ENCODE results near the gene CCDC17. TPM values are rescaled to one million over a fixed set of nuclear protein-coding genes. Genes with fewer than 3 reads are reported as not detected.
A peak's percentile ranks its signal among the peaks of the same experiment; 100 is the strongest.

CCDC17 gene
- 1.9 and 2.4 TPM in 2 replicates for total RNA-seq (2022)
- percentile 58 among the genes with signal in this experiment for Bru-seq, nascent RNA
- percentile 48 among the genes with signal in this experiment for BruChase-seq, experiment 1, labeled RNA remaining after a 2-hour chase
- BruChase-seq, experiment 2, labeled RNA remaining after a 6-hour chase: percentile 59 among the genes with signal in this experiment
- long read RNA-seq: 0 reads

DNA sequence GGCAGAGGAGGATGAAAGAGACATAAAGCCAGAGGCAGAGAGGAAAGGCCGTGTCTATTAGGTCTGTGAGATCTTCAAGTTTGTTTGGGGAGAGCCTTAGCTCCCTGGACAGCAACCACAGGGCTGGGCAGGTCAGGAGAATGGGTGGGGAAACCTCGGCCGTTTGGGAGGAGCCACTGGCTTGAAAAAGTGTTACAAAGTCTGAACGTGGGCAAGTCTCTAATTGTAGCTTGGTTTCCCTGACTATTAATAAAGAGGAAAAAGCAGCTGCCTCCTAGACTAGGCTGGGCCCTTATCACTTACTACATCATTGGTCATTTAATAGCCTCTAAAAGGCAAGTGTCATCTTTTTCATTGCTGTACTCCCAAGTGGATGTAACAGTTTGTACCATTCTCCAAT is at the start of gene CCDC17:
Gene CCDC17, minus strand, starts transcription at position 83 of the 400 bp plus-strand sequence. CDS start 145 bp downstream, outside the sequence.
- no peaks in the 10 kb centered on the region for H3K27me3 ChIP-seq (replicated peaks; ENCODE audit: control insufficient read depth, insufficient read depth, low read length)
- BruUV-seq (replicated peaks): no TSS peak
- TF ChIP-seq, protein P1, sequence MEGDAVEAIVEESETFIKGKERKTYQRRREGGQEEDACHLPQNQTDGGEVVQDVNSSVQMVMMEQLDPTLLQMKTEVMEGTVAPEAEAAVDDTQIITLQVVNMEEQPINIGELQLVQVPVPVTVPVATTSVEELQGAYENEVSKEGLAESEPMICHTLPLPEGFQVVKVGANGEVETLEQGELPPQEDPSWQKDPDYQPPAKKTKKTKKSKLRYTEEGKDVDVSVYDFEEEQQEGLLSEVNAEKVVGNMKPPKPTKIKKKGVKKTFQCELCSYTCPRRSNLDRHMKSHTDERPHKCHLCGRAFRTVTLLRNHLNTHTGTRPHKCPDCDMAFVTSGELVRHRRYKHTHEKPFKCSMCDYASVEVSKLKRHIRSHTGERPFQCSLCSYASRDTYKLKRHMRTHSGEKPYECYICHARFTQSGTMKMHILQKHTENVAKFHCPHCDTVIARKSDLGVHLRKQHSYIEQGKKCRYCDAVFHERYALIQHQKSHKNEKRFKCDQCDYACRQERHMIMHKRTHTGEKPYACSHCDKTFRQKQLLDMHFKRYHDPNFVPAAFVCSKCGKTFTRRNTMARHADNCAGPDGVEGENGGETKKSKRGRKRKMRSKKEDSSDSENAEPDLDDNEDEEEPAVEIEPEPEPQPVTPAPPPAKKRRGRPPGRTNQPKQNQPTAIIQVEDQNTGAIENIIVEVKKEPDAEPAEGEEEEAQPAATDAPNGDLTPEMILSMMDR (IDR thresholded peaks at IDR 0.05; ENCODE audit: insufficient read depth in 1 of 2, low read depth in 1 of 2, low read length in 1 of 2, severe bottlenecking in 1 of 2, unreplicated experiment in 1 of 2): no peak
- H3K36me3 Mint-ChIP-seq (ENCODE audit: insufficient read depth, unreplicated experiment): peaks cover 76% of the 10 kb centered on the region
- H3K4me1 ChIP-seq: no peaks in the 10 kb centered on the region
- H3K27ac Mint-ChIP-seq (ENCODE audit: unreplicated experiment): peak within 1 kb of the TSS; percentile 57
- H3K9me3 Mint-ChIP-seq (ENCODE audit: unreplicated experiment): no peaks in the 10 kb centered on the region
- no peaks in the 10 kb centered on the region for H3K9me3 ChIP-seq
- intact Hi-C loops (cut with micrococcal nuclease; ENCODE audit: unreplicated experiment): no loop called here
- no peaks in the 10 kb centered on the region for H3K27me3 Mint-ChIP-seq (ENCODE audit: insufficient read depth, unreplicated experiment)
- H3K36me3 ChIP-seq (ENCODE audit: control insufficient read depth, insufficient read depth, low read length): no peaks in the 10 kb centered on the region; the same call in 1 of the 2 replicates
- ChIA-PET POLR2A (no interaction called here), CTCF (no interaction called here)
- no peak within 1 kb of the TSS for H3K4me3 ChIP-seq (ENCODE audit: low read depth, low read length)
- no peaks in the 10 kb centered on the region for H3K4me1 Mint-ChIP-seq (ENCODE audit: low read depth, unreplicated experiment)
- no peak within 1 kb of the TSS for H3K4me3 Mint-ChIP-seq (ENCODE audit: unreplicated experiment)
- DNase-seq: no peak

DNA sequence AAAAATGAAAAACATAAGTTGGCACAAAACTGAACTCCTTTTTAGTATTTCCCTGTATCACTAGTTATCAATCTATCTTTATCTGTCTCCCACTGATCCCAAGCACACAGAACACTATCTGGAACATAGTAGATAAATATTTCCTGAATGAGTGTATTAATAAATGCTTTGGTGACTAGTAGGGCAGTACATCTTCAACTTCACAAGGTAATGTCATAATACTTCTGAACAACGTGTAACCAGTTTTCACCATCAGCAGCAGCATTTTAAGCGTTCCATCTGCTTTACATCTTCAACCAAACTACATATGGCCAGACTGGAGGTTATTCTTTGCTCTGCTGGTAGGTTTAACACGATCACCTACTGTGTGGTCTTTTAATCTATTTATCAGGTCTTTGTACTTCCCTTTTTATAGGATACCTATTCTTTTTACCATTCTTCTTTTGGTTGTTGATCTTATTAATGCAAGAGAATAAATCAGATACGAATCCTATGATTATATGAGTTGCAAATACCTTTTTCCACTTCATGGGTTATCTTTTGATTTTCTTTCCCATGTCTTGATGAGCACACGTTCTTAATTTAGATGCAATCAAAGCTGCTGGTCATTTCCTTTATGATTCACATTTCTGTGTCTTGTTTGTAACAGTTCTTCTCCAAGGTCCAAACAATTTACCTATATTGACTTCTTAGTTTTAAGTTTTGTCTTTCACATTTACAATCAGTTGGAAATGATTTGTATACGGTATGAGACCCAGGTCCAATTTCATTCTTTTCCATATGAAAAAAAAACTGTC is 46.2 kb upstream of the CCDC17 start:
- no TSS peak for BruUV-seq (replicated peaks)
- Histone ChIP-seq H3K36me3 (ENCODE audit: control insufficient read depth, insufficient read depth, low read length) (no peaks in the 10 kb centered on the region), H3K9me3 (no peaks in the 10 kb centered on the region), H3K4me3 (ENCODE audit: low read depth, low read length) (no peak overlapping the region), H3K4me1 (0 out of 2 replicates have a peak, but pooled peaks cover 7% of the 10 kb centered on the region), H3K27me3 (replicated peaks; ENCODE audit: control insufficient read depth, insufficient read depth, low read length) (no peaks in the 10 kb centered on the region)
- CTCF ChIA-PET: no interaction called here
- Mint-ChIP-seq H3K27ac (ENCODE audit: unreplicated experiment) (no peak overlapping the region), H3K27me3 (ENCODE audit: insufficient read depth, unreplicated experiment) (no peaks in the 10 kb centered on the region), H3K4me1 (ENCODE audit: low read depth, unreplicated experiment) (no peaks in the 10 kb centered on the region), H3K36me3 (ENCODE audit: insufficient read depth, unreplicated experiment) (peaks cover 14% of the 10 kb centered on the region), H3K4me3 (ENCODE audit: unreplicated experiment) (no peak overlapping the region), H3K9me3 (ENCODE audit: unreplicated experiment) (no peaks in the 10 kb centered on the region)
- POLR2A ChIA-PET: no interaction called here
- intact Hi-C loops (cut with micrococcal nuclease; ENCODE audit: unreplicated experiment): no loop called here
- DNase-seq: no peak
- TF ChIP-seq, protein P1 (IDR thresholded peaks at IDR 0.05; ENCODE audit: insufficient read depth in 1 of 2, low read depth in 1 of 2, low read length in 1 of 2, severe bottlenecking in 1 of 2, unreplicated experiment in 1 of 2): no peak

DNA sequence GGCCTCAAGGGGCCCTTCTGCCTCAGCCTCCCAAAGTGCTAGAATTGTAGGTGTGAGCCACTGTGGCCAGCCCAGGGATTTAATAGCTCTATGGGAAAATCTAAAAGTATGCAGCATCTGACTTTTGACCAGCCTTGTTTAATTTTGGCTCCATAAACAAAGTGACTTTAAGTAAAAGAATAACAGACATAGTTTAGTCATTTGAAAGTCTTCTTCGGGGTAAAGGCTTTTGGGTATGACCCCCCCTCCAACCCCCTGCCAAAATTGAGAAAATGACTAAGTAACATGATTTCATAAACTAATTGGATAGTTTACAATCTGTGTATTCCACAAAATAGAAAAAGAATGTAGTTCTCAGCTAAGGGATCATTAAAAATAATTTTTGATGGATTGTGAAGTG is 45.5 kb upstream of the CCDC17 start:
- Mint-ChIP-seq H3K4me3 (ENCODE audit: unreplicated experiment) (no peak overlapping the region), H3K27me3 (ENCODE audit: insufficient read depth, unreplicated experiment) (no peaks in the 10 kb centered on the region), H3K36me3 (ENCODE audit: insufficient read depth, unreplicated experiment) (peaks cover 14% of the 10 kb centered on the region), H3K9me3 (ENCODE audit: unreplicated experiment) (no peaks in the 10 kb centered on the region), H3K27ac (ENCODE audit: unreplicated experiment) (no peak overlapping the region), H3K4me1 (ENCODE audit: low read depth, unreplicated experiment) (no peaks in the 10 kb centered on the region)
- Histone ChIP-seq H3K27me3 (replicated peaks; ENCODE audit: control insufficient read depth, insufficient read depth, low read length) (no peaks in the 10 kb centered on the region), H3K4me3 (ENCODE audit: low read depth, low read length) (no peak overlapping the region), H3K4me1 (0 out of 2 replicates have a peak, but pooled peaks cover 7% of the 10 kb centered on the region), H3K9me3 (no peaks in the 10 kb centered on the region), H3K36me3 (ENCODE audit: control insufficient read depth, insufficient read depth, low read length) (no peaks in the 10 kb centered on the region)
- intact Hi-C loops (cut with micrococcal nuclease; ENCODE audit: unreplicated experiment): no loop called here
- ChIA-PET POLR2A (interaction anchor here (1.0 kb wide), 1 partner anchor 17 kb away, joined by 3 read pairs; the partner anchor contains the start of gene GPBP1L1), CTCF (no interaction called here)
- TF ChIP-seq, protein P1 (IDR thresholded peaks at IDR 0.05; ENCODE audit: insufficient read depth in 1 of 2, low read depth in 1 of 2, low read length in 1 of 2, severe bottlenecking in 1 of 2, unreplicated experiment in 1 of 2): no peak
- no peak for DNase-seq
- no TSS peak for BruUV-seq (replicated peaks)
